HFFc6 (cell line): ENCODE measurements around the gene GLI2. TPM values are rescaled to one million over a fixed set of nuclear protein-coding genes. Genes with fewer than 3 reads are reported as not detected.

Experiments used
- DNase-seq: peaks from one replicate; pipeline ENCODE4 v3.0.0-alpha.2; 2018
- H3K27ac Mint-ChIP-seq: 2 replicates; pipeline ENCODE4 v1.8.0; 2020; ENCODE audit warnings: mild to moderate bottlenecking, mixed read lengths
- H3K27me3 Mint-ChIP-seq: 2 replicates; pipeline ENCODE4 v1.8.0; 2021; ENCODE audit warnings: mild to moderate bottlenecking, moderate library complexity, mixed read lengths; ENCODE audit not compliant: insufficient read depth
- H3K36me3 Mint-ChIP-seq: 2 replicates; pipeline ENCODE4 v1.8.0; 2021; ENCODE audit warnings: low read depth, mixed read lengths
- H3K4me1 Mint-ChIP-seq: 2 replicates; pipeline ENCODE4 v1.8.0; 2020; ENCODE audit warnings: low read depth, mixed read lengths
- H3K4me3 Mint-ChIP-seq: 2 replicates; pipeline ENCODE4 v1.8.0; 2020; ENCODE audit warnings: mild to moderate bottlenecking, moderate library complexity, mixed read lengths
- H3K9me3 Mint-ChIP-seq: 2 replicates; pipeline ENCODE4 v1.8.0; 2020; ENCODE audit warnings: mild to moderate bottlenecking, mixed read lengths
- total RNA-seq, 6 experiments: library from RNA; stranded (reverse); fragmentation: NEBNext Ultra II Directional; extraction: Animal tissue kit (Norgen Biotek cat#: 25700); gene quantifications; 2 replicates in 1 of 6; 3 replicates in 5 of 6; pipeline ENCODE4 v1.2.3, GENCODE V29; 2021
- TF ChIP-seq, protein P1 (sequence below): fragments of 200-600 bp; sonication (generic); IDR thresholded peaks from 2 replicates; pipeline ENCODE4 v1.5.0; 2021; ENCODE audit warnings: antibody characterized with exemption, mild to moderate bottlenecking

Gene GLI2
- total RNA-seq, 6 experiments from 2014 or later = 40.2 to 46.1 (median 41.9) TPM

DNA sequence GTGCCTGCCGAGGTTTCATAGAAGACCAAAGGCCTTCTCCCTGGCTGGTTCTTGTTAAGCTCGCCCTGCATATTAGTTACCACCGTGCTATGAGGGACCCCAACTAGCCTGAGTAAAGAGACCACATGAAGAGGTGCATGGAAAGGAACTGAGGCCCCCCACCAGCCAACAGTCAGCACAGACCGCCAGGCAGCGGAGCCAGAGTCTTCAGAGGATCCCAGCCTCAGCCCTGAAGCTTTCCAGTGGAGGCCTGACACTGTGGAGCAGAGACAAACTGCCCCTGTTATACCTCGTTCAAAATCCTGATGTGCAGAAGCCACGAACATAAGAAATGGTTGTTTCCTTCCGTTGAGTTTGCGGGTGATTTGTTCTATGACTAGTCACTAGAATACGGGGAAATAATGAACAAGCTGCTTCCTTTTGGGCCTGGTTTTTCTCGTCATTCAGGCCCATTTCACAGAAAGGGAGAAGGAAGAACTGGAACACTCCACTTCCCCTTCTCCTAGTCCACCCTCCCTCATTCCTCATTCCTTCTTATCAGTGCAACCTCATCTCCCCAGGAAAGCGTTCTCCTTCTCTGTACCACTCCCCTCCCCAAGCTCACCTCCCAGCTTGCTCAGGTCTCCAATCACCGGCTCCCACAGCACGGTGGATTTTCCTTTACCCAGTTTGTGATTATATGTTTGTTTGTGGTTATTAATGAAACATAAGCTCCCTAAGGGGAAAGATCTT lies 3.0 kb upstream of the GLI2 start:
- no peak overlapping the region for H3K4me3 Mint-ChIP-seq
- no peak for DNase-seq
- H3K4me1 Mint-ChIP-seq = peaks cover 46% of the 10 kb centered on the region
- TF ChIP-seq, protein P1, sequence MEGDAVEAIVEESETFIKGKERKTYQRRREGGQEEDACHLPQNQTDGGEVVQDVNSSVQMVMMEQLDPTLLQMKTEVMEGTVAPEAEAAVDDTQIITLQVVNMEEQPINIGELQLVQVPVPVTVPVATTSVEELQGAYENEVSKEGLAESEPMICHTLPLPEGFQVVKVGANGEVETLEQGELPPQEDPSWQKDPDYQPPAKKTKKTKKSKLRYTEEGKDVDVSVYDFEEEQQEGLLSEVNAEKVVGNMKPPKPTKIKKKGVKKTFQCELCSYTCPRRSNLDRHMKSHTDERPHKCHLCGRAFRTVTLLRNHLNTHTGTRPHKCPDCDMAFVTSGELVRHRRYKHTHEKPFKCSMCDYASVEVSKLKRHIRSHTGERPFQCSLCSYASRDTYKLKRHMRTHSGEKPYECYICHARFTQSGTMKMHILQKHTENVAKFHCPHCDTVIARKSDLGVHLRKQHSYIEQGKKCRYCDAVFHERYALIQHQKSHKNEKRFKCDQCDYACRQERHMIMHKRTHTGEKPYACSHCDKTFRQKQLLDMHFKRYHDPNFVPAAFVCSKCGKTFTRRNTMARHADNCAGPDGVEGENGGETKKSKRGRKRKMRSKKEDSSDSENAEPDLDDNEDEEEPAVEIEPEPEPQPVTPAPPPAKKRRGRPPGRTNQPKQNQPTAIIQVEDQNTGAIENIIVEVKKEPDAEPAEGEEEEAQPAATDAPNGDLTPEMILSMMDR = no peak
- 0 out of 2 replicates have a peak, but pooled peaks cover 2% of the 10 kb centered on the region for H3K27me3 Mint-ChIP-seq
- peaks cover 9% of the 10 kb centered on the region; the same call in 1 of the 2 replicates for H3K36me3 Mint-ChIP-seq
- H3K27ac Mint-ChIP-seq = no peak overlapping the region; the same call in 1 of the 2 replicates
- H3K9me3 Mint-ChIP-seq = no peaks in the 10 kb centered on the region

DNA sequence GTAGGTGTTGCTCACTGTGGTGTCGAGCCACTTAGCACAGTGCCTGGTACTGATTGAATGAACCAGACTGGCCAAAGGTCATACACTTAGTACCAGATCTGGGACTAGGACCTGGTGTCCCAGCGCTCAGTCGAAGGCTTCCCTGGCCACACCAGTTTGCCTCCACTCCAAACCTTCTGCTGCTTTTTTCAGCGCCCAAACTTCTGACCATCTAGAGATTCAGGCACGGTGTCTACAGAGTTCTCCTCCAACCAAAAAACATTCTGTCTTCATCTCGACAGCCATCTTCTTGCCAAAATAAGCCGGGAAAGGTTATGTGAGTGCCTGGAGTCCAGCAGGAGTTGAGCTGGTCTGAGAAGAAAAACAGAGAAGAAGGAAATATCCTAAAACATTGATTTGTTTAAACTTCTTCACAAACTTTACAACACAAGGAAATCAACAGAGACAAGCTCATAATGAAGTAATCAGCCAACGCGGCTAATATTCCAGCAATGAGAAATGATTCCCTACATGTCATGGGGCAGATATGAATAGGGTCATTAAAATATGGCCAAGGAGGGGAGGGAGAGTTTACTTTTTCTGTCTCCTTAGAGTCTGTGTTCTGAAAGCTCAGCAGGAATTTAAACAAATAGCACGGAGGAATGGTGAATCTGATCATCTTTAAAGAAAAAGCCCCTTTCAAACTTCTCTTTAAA lies 2.3 kb upstream of the GLI2 start:
- Mint-ChIP-seq H3K36me3 (peaks cover 9% of the 10 kb centered on the region; the same call in 1 of the 2 replicates), H3K4me1 (peaks cover 53% of the 10 kb centered on the region), H3K27me3 (0 out of 2 replicates have a peak, but pooled peaks cover 2% of the 10 kb centered on the region), H3K4me3 (peak overlapping the region; percentile 64), H3K27ac (peak overlapping the region; percentile 69), H3K9me3 (no peaks in the 10 kb centered on the region)
- TF ChIP-seq, protein P1 = no peak
- no peak for DNase-seq

DNA sequence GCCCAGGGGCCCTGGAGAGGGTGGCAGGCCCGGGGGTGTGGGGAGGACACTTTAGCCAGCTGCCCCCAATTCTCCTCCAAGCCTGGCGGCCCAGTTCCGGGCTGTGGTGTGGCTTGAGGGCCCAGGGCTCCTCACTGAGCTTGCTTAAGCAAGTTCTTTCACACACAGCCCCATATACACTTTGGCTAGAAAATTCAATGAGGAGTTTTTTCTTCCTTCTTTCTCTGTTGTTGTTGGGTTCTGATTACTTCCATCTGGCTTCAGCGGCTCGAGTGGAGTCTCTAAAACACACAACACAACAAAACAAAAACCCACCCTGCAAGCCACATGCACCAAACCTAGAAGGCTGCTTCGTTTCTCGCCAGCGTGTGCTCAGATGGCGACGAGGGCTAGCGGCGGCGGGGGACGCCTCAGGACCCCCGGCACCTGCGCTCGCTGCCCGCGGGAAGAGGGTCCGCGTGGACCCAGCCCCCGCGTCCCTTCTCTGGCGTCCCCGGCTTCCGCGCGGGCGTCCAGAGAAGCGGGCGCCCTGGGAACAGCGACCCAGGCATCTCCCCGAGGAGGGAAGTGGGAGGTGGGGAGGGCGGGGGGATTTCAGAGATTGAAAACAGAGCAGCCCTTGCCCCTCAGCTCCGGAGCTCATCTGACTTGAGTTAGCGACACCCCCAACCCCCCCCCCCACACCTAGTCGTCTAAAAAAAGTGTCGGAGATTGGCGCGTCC lies 577 bp upstream of the GLI2 start:
- Mint-ChIP-seq H3K27ac (peak overlapping the region; percentile 65), H3K9me3 (no peaks in the 10 kb centered on the region)
- DNase-seq = no peak

DNA sequence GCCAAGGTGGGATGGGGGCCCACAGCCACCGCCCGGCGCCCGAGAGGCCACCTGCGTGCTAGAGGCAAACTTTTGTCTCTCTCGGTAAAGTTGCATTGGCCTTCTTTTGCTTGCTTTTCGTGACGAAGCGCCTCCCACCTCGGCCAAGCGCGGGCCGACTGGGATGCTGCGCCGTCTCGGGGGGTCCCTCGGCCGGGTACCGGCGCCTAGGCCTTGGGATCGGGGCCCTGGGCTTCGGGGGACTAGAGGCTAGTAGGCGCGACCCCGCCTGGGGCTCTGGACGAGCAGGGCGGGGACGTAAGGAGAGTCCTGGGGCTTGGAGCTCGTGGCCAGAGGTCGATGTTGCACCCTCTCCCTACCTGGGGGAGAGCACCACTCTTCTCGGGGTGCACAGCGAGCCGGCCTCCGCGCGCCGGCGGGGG lies 545 bp downstream of the GLI2 start:
- Mint-ChIP-seq H3K27ac (peak overlapping the region; percentile 90), H3K27me3 (0 out of 2 replicates have a peak, but pooled peaks cover 2% of the 10 kb centered on the region), H3K4me1 (peaks cover 65% of the 10 kb centered on the region), H3K9me3 (no peaks in the 10 kb centered on the region), H3K36me3 (peaks cover 9% of the 10 kb centered on the region; the same call in 1 of the 2 replicates), H3K4me3 (peak overlapping the region; percentile 98)
- TF ChIP-seq, protein P1 = no peak
- no peak for DNase-seq

More for the DNA sequence above, 577 bp upstream of the GLI2 start:
- peak overlapping the region; percentile 98 for H3K4me3 Mint-ChIP-seq
- H3K36me3 Mint-ChIP-seq = peaks cover 9% of the 10 kb centered on the region; the same call in 1 of the 2 replicates
- TF ChIP-seq, protein P1 = no peak
- 0 out of 2 replicates have a peak, but pooled peaks cover 2% of the 10 kb centered on the region for H3K27me3 Mint-ChIP-seq
- peaks cover 56% of the 10 kb centered on the region for H3K4me1 Mint-ChIP-seq

DNA sequence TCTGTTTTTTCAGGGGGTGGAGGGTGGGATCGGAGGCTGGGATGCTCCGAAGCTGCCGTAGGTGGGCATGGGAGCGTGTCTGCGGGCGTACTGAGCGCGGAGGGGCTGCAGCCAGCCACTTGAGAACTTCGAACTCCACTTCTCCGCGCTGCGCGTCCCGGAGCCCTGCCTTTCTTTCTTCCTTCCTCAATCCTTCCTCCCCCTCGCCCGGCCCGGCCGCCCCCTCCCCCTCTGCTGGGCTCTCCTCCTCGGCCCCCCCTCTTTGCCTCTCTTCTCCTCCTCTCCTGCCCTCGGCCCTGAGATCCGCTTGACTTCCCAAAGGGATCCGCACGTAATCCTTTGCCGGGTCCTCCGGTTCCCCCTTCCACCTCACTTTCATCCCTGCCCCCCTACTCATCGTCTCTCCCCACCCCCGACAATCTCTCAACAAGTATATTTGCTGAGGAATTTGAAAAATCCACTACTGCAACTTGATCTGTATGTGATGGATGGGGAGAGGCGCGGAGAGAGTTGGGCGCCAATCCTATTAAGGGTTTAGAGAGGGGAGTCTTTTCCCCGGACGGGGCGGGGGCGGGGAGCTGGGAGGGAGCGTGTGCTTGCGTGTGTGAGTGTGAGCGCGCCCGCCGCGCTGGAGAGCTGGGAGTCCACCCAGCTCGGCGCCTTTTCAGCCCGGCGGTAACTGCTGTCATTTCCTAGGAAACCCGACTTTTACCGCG lies 1.1 kb downstream of the GLI2 start:
- Mint-ChIP-seq H3K9me3 (no peaks in the 10 kb centered on the region), H3K27ac (peak overlapping the region; percentile 90), H3K4me1 (peaks cover 68% of the 10 kb centered on the region), H3K36me3 (peaks cover 9% of the 10 kb centered on the region; the same call in 1 of the 2 replicates), H3K4me3 (peak overlapping the region; percentile 98), H3K27me3 (0 out of 2 replicates have a peak, but pooled peaks cover 2% of the 10 kb centered on the region)
- DNase-seq = peak; percentile 76
- TF ChIP-seq, protein P1 = no peak
